Stomach (tissue), 9 donors: Measurements from ENCODE around the gene DIABLO. TPM values are rescaled to one million over a fixed set of nuclear protein-coding genes. Genes with fewer than 3 reads are reported as not detected.

ENCODE experiments used
- DNase-seq, 2 donors: peaks; one replicate each; pipeline versions ENCODE4 v3.0.0 to v3.0.0-alpha.2; 2013 to 2019
- H3K27ac ChIP-seq, 5 donors: fragments of 200-600 bp in 4 of 5; sonication (generic) in 4 of 5; one replicate each; pipeline ENCODE4 v1.5.1; 2013 to 2019; ENCODE audit warnings: mild to moderate bottlenecking in 1 of 5, moderate library complexity in 1 of 5
- H3K27me3 ChIP-seq, 3 donors: fragments of 200-600 bp; sonication (generic); one replicate each; pipeline ENCODE4 v1.5.1; 2017 to 2019; ENCODE audit warnings: mixed run types in 1 of 3
- H3K36me3 ChIP-seq, 4 donors: fragments of 200-600 bp; sonication (generic); 1 replicate in 3 of 4; 2 replicates in 1 of 4; pipeline ENCODE4 v1.5.1; 2016 to 2019
- H3K4me1 ChIP-seq, 4 donors: fragments of 200-600 bp; sonication (generic); one replicate each; pipeline ENCODE4 v1.5.1; 2016 to 2019
- H3K4me3 ChIP-seq, 4 donors: fragments of 200-600 bp; sonication (generic) in 3 of 4; one replicate each; pipeline ENCODE4 v1.5.1; 2016 to 2019; ENCODE audit warnings: mild to moderate bottlenecking in 1 of 4
- H3K9me3 ChIP-seq, 4 donors: fragments of 200-600 bp; sonication (generic); one replicate each; pipeline ENCODE4 v1.5.1; 2016 to 2019
- EP300 ChIP-seq: sonication (generic); formaldehyde crosslinking; IDR thresholded peaks from one replicate; pipeline ENCODE4 v1.6.1; 2017; ENCODE audit warnings: antibody characterized with exemption
- POLR2A ChIP-seq, 4 donors: fragments of 450-650 bp; IDR thresholded peaks; one replicate each; pipeline ENCODE4 v1.6.1; 2016; ENCODE audit warnings: antibody characterized with exemption in 4 of 4, control low read depth in 2 of 4, mild to moderate bottlenecking in 1 of 4, moderate library complexity in 1 of 4
- POLR2AphosphoS5 ChIP-seq, 3 donors: sonication (generic); formaldehyde crosslinking; IDR thresholded peaks; one replicate each; pipeline ENCODE4 v1.6.1; 2016; ENCODE audit warnings: antibody characterized with exemption in 3 of 3
- WGBS, 5 donors: extraction: QIAGEN DNeasy Blood & Tissue Kit in 3 of 5; methylation state at CpG; one replicate each; pipeline versions ENCODE4 v1.1.5 to v1.1.7; 2013 to 2018; 5-methylcytosine and 5-hydroxymethylcytosine counted together
- intact Hi-C: fragments of 100-400 bp; cut with DNase I; formaldehyde crosslinking; loops from one replicate; pipeline ENCODE4 v1.15.1; 2023; ENCODE audit warnings: low total_unique reads
- polyA plus RNA-seq, 3 donors: library from polyadenylated mRNA; stranded (reverse); fragments of 200-250 nt; gene quantifications; one replicate each; pipeline ENCODE4 v1.2.3, GENCODE V29; 2013
- total RNA-seq, 5 donors: library from RNA; depleted of rRNA; stranded (reverse); fragments of >200 nt; gene quantifications; one replicate each; pipeline versions ENCODE4 v1.1.0 to v1.2.3, GENCODE V29; 2014 to 2016
- TF ChIP-seq, protein P1 (sequence below), 7 experiments: fragments of 450-650 bp in 4 of 7; fragments of 200-600 bp in 3 of 7; sonication (generic) in 3 of 7; IDR thresholded peaks; one replicate each; pipeline ENCODE4 v1.5.1; 2016 to 2019; ENCODE audit warnings: antibody characterized with exemption in 7 of 7, control low read depth in 2 of 7, mild to moderate bottlenecking in 1 of 7
- donor health status: healthy with polysubstance abuse.
- donor health status: Bipolar disorder and iron deficiency.
- donor health status: healthy.

The DIABLO gene
- total and polyA plus RNA-seq, 8 donors, result 11.9 to 62.2 (median 44.3) TPM

DNA sequence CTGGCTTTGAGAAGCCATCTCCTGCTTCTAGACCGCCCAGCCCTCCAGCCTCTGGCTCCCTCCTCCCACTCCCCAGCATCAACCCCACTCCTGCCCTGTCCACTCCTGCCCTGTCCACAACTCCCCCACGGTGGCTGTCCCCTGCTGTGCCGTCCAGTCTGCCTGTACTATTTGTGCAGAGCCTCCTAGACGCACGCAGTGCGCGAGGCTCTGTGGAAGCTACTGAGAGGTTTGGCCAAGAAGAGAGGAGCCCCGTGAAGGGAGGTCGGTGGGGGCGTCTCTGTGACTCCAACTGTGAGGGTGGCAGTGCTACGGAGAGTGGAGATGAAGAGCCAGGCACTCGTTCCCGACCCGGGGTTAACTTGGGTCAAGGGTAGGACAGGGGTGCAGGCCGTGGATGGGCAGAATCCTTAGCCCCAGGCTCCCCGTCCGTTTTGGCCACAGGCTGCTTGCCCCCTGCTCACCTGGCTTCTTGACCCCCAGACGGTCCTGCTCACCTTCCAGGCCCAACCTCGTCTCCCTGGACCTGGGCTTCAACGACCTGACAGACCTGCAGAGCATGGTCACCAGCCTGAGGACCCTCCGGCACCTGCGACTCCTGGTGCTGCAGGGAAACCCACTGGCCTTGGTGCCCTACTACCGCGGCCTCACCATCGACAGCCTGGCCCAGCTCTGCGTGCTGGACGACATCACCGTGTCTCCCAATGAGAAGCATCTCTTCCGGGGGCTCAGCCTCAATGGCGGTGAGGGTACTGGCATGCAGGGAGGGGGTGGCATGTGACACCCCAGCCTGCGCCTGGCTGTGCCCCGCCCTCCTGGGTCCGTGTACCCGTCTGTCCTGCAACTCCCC is 36.0 kb downstream of the DIABLO start:
- Histone ChIP-seq H3K4me1 (peaks cover 0 to 4% (median 0%) of the 10 kb centered on the region in 4 donors), H3K4me3 (no peak overlapping the region), H3K27me3 (no peaks in the 10 kb centered on the region), H3K9me3 (no peaks in the 10 kb centered on the region), H3K27ac (no peak overlapping the region), H3K36me3 (no peaks in the 10 kb centered on the region)
- TF ChIP-seq EP300 (no peak), POLR2AphosphoS5 (IDR thresholded peaks at IDR 0.05) (no peak), POLR2A (IDR thresholded peaks at IDR 0.05) (no peak)
- TF ChIP-seq, protein P1, sequence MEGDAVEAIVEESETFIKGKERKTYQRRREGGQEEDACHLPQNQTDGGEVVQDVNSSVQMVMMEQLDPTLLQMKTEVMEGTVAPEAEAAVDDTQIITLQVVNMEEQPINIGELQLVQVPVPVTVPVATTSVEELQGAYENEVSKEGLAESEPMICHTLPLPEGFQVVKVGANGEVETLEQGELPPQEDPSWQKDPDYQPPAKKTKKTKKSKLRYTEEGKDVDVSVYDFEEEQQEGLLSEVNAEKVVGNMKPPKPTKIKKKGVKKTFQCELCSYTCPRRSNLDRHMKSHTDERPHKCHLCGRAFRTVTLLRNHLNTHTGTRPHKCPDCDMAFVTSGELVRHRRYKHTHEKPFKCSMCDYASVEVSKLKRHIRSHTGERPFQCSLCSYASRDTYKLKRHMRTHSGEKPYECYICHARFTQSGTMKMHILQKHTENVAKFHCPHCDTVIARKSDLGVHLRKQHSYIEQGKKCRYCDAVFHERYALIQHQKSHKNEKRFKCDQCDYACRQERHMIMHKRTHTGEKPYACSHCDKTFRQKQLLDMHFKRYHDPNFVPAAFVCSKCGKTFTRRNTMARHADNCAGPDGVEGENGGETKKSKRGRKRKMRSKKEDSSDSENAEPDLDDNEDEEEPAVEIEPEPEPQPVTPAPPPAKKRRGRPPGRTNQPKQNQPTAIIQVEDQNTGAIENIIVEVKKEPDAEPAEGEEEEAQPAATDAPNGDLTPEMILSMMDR (IDR thresholded peaks at IDR 0.05), result no peak
- WGBS, 5 donors, result 85 to 88% (median 86%) methylated on average over 27 to 34 of the region's 34 CpGs
- no peak for DNase-seq
- intact Hi-C loops, result no loop called here

DNA sequence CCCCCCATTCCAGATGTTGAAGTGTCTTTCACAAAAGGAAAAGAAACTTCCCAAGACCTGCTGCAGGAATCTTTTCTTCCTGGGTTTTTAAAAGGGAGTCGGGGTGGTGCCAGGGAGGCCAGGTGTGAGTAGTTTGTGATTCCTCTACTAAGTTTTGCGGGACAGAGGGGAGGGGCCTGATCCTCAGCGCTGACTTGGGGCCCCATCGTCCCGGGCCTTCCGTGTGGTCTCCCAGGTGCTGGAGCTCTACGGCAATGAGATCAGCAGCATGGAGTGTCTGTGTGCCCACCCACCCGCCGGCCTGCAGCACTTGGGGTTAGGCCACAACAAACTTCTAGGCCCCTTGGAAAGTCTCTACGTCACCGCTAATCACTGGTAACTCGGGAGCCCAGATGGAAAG is 38.4 kb downstream of the DIABLO start:
- no peak for DNase-seq
- H3K4me3 ChIP-seq, result no peak overlapping the region
- intact Hi-C loops, result no loop called here
- peaks cover 0 to 16% (median 11%) of the 10 kb centered on the region in 4 donors for H3K4me1 ChIP-seq
- no peaks in the 10 kb centered on the region for H3K36me3 ChIP-seq
- TF ChIP-seq POLR2AphosphoS5 (IDR thresholded peaks at IDR 0.05), result no peak
- no peak for TF ChIP-seq POLR2A (IDR thresholded peaks at IDR 0.05)
- TF ChIP-seq, protein P1 (IDR thresholded peaks at IDR 0.05), result no peak
- no peak for TF ChIP-seq EP300
- no peaks in the 10 kb centered on the region for H3K9me3 ChIP-seq
- H3K27me3 ChIP-seq, result peaks cover 0 to 12% (median 5%) of the 10 kb centered on the region in 3 donors
- 65 to 76% (median 72%) methylated on average over 9 to 12 of the region's 12 CpGs for WGBS, 5 donors
- no peak overlapping the region for H3K27ac ChIP-seq

DNA sequence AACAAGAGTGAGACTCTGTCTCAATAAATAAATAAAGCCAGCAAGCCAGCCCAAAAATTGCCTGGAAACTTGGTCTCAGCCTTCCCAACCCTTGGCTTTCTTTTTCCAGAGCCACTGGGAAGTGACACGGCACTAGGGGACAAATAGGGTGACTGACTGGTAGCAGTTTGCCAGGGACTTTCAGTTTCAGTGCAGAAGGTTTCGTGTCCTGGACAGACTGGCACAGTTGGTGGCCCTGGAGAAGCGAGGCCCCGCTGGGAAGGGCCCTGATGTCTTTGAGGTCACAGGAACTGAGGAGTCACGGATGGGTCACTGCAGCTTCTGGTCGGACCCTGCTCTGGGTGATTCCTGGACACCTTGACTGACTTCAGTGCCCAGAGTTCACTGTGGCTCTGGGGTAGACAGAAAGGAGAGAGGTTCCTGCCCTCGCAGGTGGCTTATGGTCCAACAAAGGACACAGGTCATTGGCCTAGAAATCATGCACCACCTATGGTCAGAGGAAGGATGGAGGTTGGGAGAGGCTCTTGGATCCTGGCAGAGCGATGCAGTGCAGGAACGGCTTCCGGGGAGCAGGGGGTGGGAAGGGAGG is 40.3 kb downstream of the DIABLO start:
- DNase-seq, result no peak
- H3K4me3 ChIP-seq, result no peak overlapping the region
- intact Hi-C loops, result no loop called here
- H3K4me1 ChIP-seq, result peaks cover 0 to 14% (median 11%) of the 10 kb centered on the region in 4 donors
- 81 to 90% (median 86%) methylated on average over 10 of the region's 10 CpGs for WGBS, 5 donors
- no peak overlapping the region for H3K27ac ChIP-seq
- TF ChIP-seq EP300 (no peak), POLR2AphosphoS5 (IDR thresholded peaks at IDR 0.05) (no peak), POLR2A (IDR thresholded peaks at IDR 0.05) (no peak)
- TF ChIP-seq, protein P1 (IDR thresholded peaks at IDR 0.05), result no peak
- H3K36me3 ChIP-seq, result no peaks in the 10 kb centered on the region
- H3K9me3 ChIP-seq, result no peaks in the 10 kb centered on the region
- H3K27me3 ChIP-seq, result peaks cover 0 to 12% (median 5%) of the 10 kb centered on the region in 3 donors

DNA sequence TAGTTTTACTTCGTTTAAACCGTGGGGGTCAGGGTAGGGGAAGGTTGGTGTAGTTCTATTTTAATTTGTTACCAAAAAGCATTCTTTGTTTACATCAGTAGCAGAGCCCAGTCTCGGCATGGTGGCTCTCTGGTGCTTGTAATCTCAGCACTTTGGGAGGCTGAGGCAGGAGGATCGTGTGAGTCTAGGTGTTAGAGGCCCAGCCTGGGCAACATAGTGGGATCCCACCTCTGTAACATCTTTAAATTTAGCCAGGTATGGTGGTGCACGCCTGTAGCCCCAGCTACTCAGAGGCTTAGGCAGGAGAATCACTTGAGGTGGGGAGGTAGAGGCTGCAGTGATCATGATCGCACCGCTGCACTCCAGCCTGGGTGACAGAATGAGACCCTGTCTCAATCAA is 40.8 kb downstream of the DIABLO start:
- Histone ChIP-seq H3K4me3 (no peak overlapping the region), H3K9me3 (no peaks in the 10 kb centered on the region), H3K4me1 (peaks cover 0 to 13% (median 11%) of the 10 kb centered on the region in 4 donors), H3K27ac (no peak overlapping the region), H3K27me3 (peaks cover 0 to 12% (median 5%) of the 10 kb centered on the region in 3 donors), H3K36me3 (no peaks in the 10 kb centered on the region)
- TF ChIP-seq, protein P1 (IDR thresholded peaks at IDR 0.05), result no peak
- no peak for TF ChIP-seq EP300
- no peak for TF ChIP-seq POLR2A (IDR thresholded peaks at IDR 0.05)
- TF ChIP-seq POLR2AphosphoS5 (IDR thresholded peaks at IDR 0.05), result no peak
- DNase-seq, result no peak
- WGBS, 5 donors, result 87 to 94% (median 91%) methylated on average over 7 of the region's 7 CpGs
- intact Hi-C loops, result no loop called here
